Measurements from ENCODE around the gene BCL2A1. TPM values are rescaled to one million over a fixed set of nuclear protein-coding genes. Genes with fewer than 3 reads are reported as not detected.

Gene BCL2A1
- total RNA-seq, 1 experiment from 2014 or later: not detected

GRCh38 chr15:79932447-79932846 lies 38.5 kb downstream of the BCL2A1 start:
- TF ChIP-seq, protein P1, sequence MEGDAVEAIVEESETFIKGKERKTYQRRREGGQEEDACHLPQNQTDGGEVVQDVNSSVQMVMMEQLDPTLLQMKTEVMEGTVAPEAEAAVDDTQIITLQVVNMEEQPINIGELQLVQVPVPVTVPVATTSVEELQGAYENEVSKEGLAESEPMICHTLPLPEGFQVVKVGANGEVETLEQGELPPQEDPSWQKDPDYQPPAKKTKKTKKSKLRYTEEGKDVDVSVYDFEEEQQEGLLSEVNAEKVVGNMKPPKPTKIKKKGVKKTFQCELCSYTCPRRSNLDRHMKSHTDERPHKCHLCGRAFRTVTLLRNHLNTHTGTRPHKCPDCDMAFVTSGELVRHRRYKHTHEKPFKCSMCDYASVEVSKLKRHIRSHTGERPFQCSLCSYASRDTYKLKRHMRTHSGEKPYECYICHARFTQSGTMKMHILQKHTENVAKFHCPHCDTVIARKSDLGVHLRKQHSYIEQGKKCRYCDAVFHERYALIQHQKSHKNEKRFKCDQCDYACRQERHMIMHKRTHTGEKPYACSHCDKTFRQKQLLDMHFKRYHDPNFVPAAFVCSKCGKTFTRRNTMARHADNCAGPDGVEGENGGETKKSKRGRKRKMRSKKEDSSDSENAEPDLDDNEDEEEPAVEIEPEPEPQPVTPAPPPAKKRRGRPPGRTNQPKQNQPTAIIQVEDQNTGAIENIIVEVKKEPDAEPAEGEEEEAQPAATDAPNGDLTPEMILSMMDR (conservative IDR thresholded peaks at IDR 0.05): no peak
- Histone ChIP-seq H3K23ac (ENCODE audit: insufficient read length, low read depth, low read length) (no peak overlapping the region), H3K9me3 (ENCODE audit: control insufficient read depth, low read depth, low read length) (no peaks in the 10 kb centered on the region), H3K14ac (ENCODE audit: insufficient read depth, low read length) (no peak overlapping the region), H4K5ac (ENCODE audit: insufficient read length, low read depth, low read length) (no peak overlapping the region), H2AFZ (ENCODE audit: low read length) (no peak overlapping the region), H3K9ac (ENCODE audit: extremely low read depth, insufficient read length, low read length) (no peak overlapping the region), H2BK12ac (ENCODE audit: insufficient read length, low read depth, low read length) (no peak overlapping the region), H3K27me3 (ENCODE audit: insufficient read depth, low read length) (no peaks in the 10 kb centered on the region), H3K79me2 (ENCODE audit: insufficient read depth, low read length) (no peaks in the 10 kb centered on the region), H3K23me2 (ENCODE audit: insufficient read length, low read depth, low read length, poor library complexity, severe bottlenecking) (no peaks in the 10 kb centered on the region), H3K4me2 (ENCODE audit: insufficient read depth, insufficient read length, low read length) (no peak overlapping the region), H3T11ph (ENCODE audit: low read length) (no peak overlapping the region), H3K79me1 (ENCODE audit: insufficient read depth, low read depth, low read length, poor library complexity, severe bottlenecking) (no peaks in the 10 kb centered on the region), H4K8ac (replicated peaks; ENCODE audit: insufficient read length, low read depth, low read length) (no peak overlapping the region), H2BK5ac (ENCODE audit: insufficient read length, low read length) (no peak overlapping the region), H2BK15ac (ENCODE audit: low read depth, low read length) (no peak overlapping the region), H2BK120ac (ENCODE audit: low read depth, low read length, poor library complexity, severe bottlenecking) (no peak overlapping the region), H2BK20ac (ENCODE audit: low read depth, low read length, poor library complexity, severe bottlenecking) (no peak overlapping the region), H3K4me1 (ENCODE audit: insufficient read depth, low read length) (no peaks in the 10 kb centered on the region), H3K27ac (ENCODE audit: insufficient read length, low read depth, low read length) (no peak overlapping the region), H2AK5ac (ENCODE audit: insufficient read length, low read length) (no peak overlapping the region), H4K91ac (ENCODE audit: insufficient read length, low read depth, low read length) (no peak overlapping the region), H3K4ac (ENCODE audit: low read depth, low read length) (no peak overlapping the region), H3K18ac (ENCODE audit: insufficient read length, low read depth, low read length) (no peak overlapping the region), H4K20me1 (ENCODE audit: control insufficient read depth, insufficient read depth, insufficient read length) (peaks cover 3% of the 10 kb centered on the region), H3K56ac (ENCODE audit: insufficient read length, low read depth, low read length) (no peak overlapping the region)
- Mint-ChIP-seq H3K4me3 (no peak overlapping the region), H3K4me1 (no peaks in the 10 kb centered on the region), H3K27me3 (ENCODE audit: low read depth) (peaks cover 16% of the 10 kb centered on the region), H3K36me3 (ENCODE audit: insufficient read depth in 1 of 3, low read depth in 3 of 3) (no peaks in the 10 kb centered on the region; a peak in 1 of 7 replicates), H3K27ac (no peak overlapping the region), H3K9me3 (peaks cover 0 to 3% of the 10 kb centered on the region in 2 experiments; a peak in 2 of 5 replicates)
- no CpG with 5 or more reads among the region's 5 CpGs for WGBS (ENCODE audit: extremely low coverage, insufficient read length, low lambda C conversion rate)
- no peak for DNase-seq
